Measurements from ENCODE around the gene ACBD6.
A peak's percentile ranks its signal among the peaks of the same experiment; 100 is the strongest.

ACBD6 gene

GRCh38 chr1:180254496-180254819 lies 247.9 kb downstream of the ACBD6 start:
- TF ChIP-seq CTCF (conservative IDR thresholded peaks at IDR 0.05; ENCODE audit: low read length) (no peak), EZH2phosphoT487 (IDR thresholded peaks at IDR 0.05; ENCODE audit: borderline replicate concordance) (no peak)
- H3K4me2 ChIP-seq (ENCODE audit: low read depth, low read length, poor library complexity, severe bottlenecking): no peak overlapping the region
- H3K27me3 ChIP-seq (ENCODE audit: insufficient read depth, low read length, poor library complexity, severe bottlenecking): no peaks in the 10 kb centered on the region
- peaks cover 7% of the 10 kb centered on the region for H3K4me1 ChIP-seq (ENCODE audit: insufficient read depth, low read length, poor library complexity, severe bottlenecking)
- H3K79me2 ChIP-seq (ENCODE audit: insufficient read depth, low read length): no peaks in the 10 kb centered on the region
- no peaks in the 10 kb centered on the region for H3F3A ChIP-seq (ENCODE audit: low read depth)
- H3K9ac ChIP-seq (ENCODE audit: low read depth, low read length, poor library complexity, severe bottlenecking): no peak overlapping the region
- no peaks in the 10 kb centered on the region for H3K9me3 ChIP-seq (ENCODE audit: insufficient read depth, low read depth, low read length)
- no peaks in the 10 kb centered on the region for H3K9me2 ChIP-seq (replicated peaks; ENCODE audit: low read depth, low read length)
- no peaks in the 10 kb centered on the region for H3K36me3 ChIP-seq (ENCODE audit: insufficient read depth, low read length)
- no peak overlapping the region for H2AFZ ChIP-seq (ENCODE audit: low read length)
- no peaks in the 10 kb centered on the region for H4K20me1 ChIP-seq (ENCODE audit: insufficient read depth, low read length, poor library complexity, severe bottlenecking)
- no peak overlapping the region for H3K4me3 ChIP-seq (ENCODE audit: low read length, poor library complexity, severe bottlenecking)

- H3K4me3 ChIP-seq (ENCODE audit: low read length, poor library complexity, severe bottlenecking): no peak overlapping the region
- no peak overlapping the region for H3K4me2 ChIP-seq (ENCODE audit: low read depth, low read length, poor library complexity, severe bottlenecking)
- no peak overlapping the region for H2AFZ ChIP-seq (ENCODE audit: low read length)
- TF ChIP-seq CTCF (conservative IDR thresholded peaks at IDR 0.05; ENCODE audit: low read length): no peak
- no peak for TF ChIP-seq EZH2phosphoT487 (IDR thresholded peaks at IDR 0.05; ENCODE audit: borderline replicate concordance)
- no peaks in the 10 kb centered on the region for H4K20me1 ChIP-seq (ENCODE audit: insufficient read depth, low read length, poor library complexity, severe bottlenecking)
- H3K9me2 ChIP-seq (replicated peaks; ENCODE audit: low read depth, low read length): no peaks in the 10 kb centered on the region
- no peaks in the 10 kb centered on the region for H3K36me3 ChIP-seq (ENCODE audit: insufficient read depth, low read length)
- H3K79me2 ChIP-seq (ENCODE audit: insufficient read depth, low read length): no peaks in the 10 kb centered on the region
- peaks cover 8% of the 10 kb centered on the region for H3K4me1 ChIP-seq (ENCODE audit: insufficient read depth, low read length, poor library complexity, severe bottlenecking)
- no peaks in the 10 kb centered on the region for H3F3A ChIP-seq (ENCODE audit: low read depth)
- H3K9ac ChIP-seq (ENCODE audit: low read depth, low read length, poor library complexity, severe bottlenecking): no peak overlapping the region
- no peaks in the 10 kb centered on the region for H3K27me3 ChIP-seq (ENCODE audit: insufficient read depth, low read length, poor library complexity, severe bottlenecking)
- no peaks in the 10 kb centered on the region for H3K9me3 ChIP-seq (ENCODE audit: insufficient read depth, low read depth, low read length)
These were observed 248.5 kb downstream of the ACBD6 start for GRCh38 chr1:180253585-180254495.

GRCh38 chr1:180252638-180253536 lies 249.5 kb downstream of the ACBD6 start:
- Histone ChIP-seq H4K20me1 (ENCODE audit: insufficient read depth, low read length, poor library complexity, severe bottlenecking) (no peaks in the 10 kb centered on the region), H3K4me3 (ENCODE audit: low read length, poor library complexity, severe bottlenecking) (no peak overlapping the region), H3K9me3 (ENCODE audit: insufficient read depth, low read depth, low read length) (no peaks in the 10 kb centered on the region), H3K36me3 (ENCODE audit: insufficient read depth, low read length) (no peaks in the 10 kb centered on the region), H3K27me3 (ENCODE audit: insufficient read depth, low read length, poor library complexity, severe bottlenecking) (no peaks in the 10 kb centered on the region), H3F3A (ENCODE audit: low read depth) (no peaks in the 10 kb centered on the region), H3K79me2 (ENCODE audit: insufficient read depth, low read length) (no peaks in the 10 kb centered on the region), H3K4me1 (ENCODE audit: insufficient read depth, low read length, poor library complexity, severe bottlenecking) (peaks cover 8% of the 10 kb centered on the region), H3K9ac (ENCODE audit: low read depth, low read length, poor library complexity, severe bottlenecking) (peak overlapping the region; percentile 0), H3K9me2 (replicated peaks; ENCODE audit: low read depth, low read length) (no peaks in the 10 kb centered on the region), H2AFZ (ENCODE audit: low read length) (peak overlapping the region; percentile 23; the same call in 1 of the 2 replicates), H3K4me2 (ENCODE audit: low read depth, low read length, poor library complexity, severe bottlenecking) (no peak overlapping the region)
- peak; percentile 98 for TF ChIP-seq CTCF (conservative IDR thresholded peaks at IDR 0.05; ENCODE audit: low read length)
- TF ChIP-seq EZH2phosphoT487 (IDR thresholded peaks at IDR 0.05; ENCODE audit: borderline replicate concordance): no peak
